ENCODE measurements around the gene SH3PXD2A.

Gene SH3PXD2A

GRCh38 chr10:103680869-103681236, 174.5 kb downstream of the SH3PXD2A start:
- H3K27ac ChIP-seq: no peak overlapping the region
- H3K9me3 ChIP-seq: no peaks in the 10 kb centered on the region
- no peak overlapping the region for H3K4me3 ChIP-seq
- H3K27me3 ChIP-seq: no peaks in the 10 kb centered on the region
- no peak for DNase-seq
- H3K4me1 ChIP-seq: peaks cover 0 to 23% (median 8%) of the 10 kb centered on the region in 4 donors
- intact Hi-C loops (cut with DNase I; ENCODE audit: low total_unique reads): no loop called here
- TF ChIP-seq CTCF (IDR thresholded peaks at IDR 0.05): no peak
- no peaks in the 10 kb centered on the region for H3K36me3 ChIP-seq

DNA sequence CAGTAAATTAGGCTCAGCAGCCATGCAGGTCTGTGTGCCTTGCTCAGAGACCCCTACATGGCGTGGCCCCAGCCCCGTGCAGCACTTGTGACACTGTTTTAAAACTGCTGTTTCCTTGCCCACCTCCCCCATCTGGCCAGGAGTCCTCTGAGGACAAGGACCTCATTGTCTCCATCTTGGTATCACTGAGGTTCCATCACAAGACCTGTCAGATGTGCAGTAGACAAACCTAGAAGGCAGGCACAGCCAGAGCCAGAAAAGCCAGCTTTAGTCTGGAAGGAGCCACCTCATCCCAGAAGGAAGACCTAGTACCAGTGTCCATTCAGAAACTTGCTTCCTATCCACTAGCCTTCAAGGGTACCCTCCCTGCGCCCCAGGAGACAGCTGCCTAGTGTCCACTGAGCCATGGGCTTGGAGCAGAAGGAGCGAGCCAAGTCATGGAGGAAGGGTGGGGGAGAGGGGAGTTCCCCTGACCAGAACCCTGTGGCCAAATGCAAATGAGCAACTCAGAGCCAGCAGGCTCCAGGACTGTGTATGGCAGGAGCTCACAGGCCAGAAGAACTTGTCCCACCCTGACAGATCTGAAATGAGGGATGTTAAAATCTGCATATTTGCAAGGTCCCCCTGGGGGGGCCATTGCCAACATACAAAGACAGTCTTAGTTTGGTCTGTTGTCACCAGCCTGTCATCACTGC, 176.1 kb downstream of the SH3PXD2A start:
- no peak for TF ChIP-seq CTCF (IDR thresholded peaks at IDR 0.05)
- intact Hi-C loops (cut with DNase I; ENCODE audit: low total_unique reads): no loop called here
- no peak for DNase-seq
- Histone ChIP-seq H3K4me3 (no peak overlapping the region), H3K27ac (no peak overlapping the region), H3K36me3 (no peaks in the 10 kb centered on the region), H3K4me1 (peaks cover 0 to 19% (median 7%) of the 10 kb centered on the region in 4 donors), H3K9me3 (no peaks in the 10 kb centered on the region), H3K27me3 (no peaks in the 10 kb centered on the region)

- Histone ChIP-seq H3K36me3 (no peaks in the 10 kb centered on the region), H3K9me3 (no peaks in the 10 kb centered on the region), H3K27me3 (no peaks in the 10 kb centered on the region), H3K4me1 (peaks cover 0 to 19% (median 7%) of the 10 kb centered on the region in 4 donors), H3K4me3 (peak overlapping the region in 1 of 2 donors; percentile 26), H3K27ac (peak overlapping the region; percentile 39 to 62)
- peak; percentile 76 to 87 for DNase-seq
- intact Hi-C loops (cut with DNase I; ENCODE audit: low total_unique reads): no loop called here
- TF ChIP-seq CTCF (IDR thresholded peaks at IDR 0.05): no peak
Observed at GRCh38 chr10:103678178-103678526, 177.2 kb downstream of the SH3PXD2A start.

DNA sequence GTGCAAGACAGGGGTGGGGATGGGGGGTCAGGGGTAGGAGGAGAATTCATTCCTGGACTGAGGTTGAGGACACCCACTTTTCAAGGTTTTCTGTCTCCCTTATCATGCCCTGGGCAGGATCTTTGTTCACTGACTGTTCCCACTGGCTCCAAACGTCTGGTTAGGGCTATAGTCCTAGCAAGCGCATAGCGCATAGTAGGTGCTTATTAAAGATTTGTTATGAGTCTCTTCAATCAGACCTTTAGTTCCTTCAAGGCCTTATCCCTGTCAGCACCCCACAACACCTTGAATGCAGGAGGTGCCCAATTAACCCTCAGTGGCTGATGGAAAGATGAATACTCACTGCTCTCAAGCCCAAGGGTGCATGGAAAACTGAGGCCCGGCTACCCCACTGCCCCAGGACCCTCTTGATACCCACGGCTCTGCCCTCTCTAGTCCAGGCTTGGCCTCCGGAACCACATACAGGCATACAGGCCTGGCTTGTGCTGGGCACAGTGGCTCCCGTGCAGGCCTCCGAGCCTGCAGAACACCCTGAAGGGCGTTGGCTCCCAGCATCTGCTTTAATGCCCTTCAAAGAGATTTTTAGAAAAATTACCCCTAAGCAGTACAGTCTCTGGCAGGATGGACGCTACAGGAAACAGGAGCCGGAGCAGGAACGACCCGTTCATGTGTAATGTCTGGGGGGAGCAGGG, 177.7 kb downstream of the SH3PXD2A start:
- intact Hi-C loops (cut with DNase I; ENCODE audit: low total_unique reads): no loop called here
- Histone ChIP-seq H3K4me3 (peak overlapping the region in 1 of 2 donors; percentile 26), H3K4me1 (peaks cover 0 to 19% (median 7%) of the 10 kb centered on the region in 4 donors)

DNA sequence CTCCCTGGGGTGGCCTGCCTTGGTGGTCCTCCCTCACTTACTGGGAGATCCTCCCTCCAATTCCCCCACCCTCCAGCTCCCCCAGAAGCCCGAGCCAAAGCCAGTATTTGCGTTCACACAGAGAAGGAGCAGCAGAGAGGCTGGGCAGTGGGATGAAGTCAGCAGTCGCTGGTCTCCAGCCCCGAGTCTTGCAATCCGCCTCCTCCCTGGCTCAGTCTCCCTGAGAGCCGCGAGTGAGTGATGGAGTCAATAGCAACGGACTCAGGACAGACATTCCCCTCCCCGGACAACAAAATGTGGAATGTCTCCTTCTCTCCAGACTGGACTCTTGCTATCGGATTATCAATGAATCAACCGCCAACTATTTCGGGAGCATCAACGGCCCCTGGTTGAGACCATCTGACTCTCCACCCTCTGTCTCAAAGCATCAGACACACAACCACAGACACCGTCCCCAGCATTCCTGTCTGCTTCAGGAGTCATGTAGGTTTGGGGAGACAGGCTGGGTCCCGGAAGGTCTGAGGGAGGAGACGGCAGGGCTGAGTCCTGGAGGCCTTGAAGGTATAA, 178.4 kb downstream of the SH3PXD2A start:
- H3K4me1 ChIP-seq: peaks cover 0 to 19% (median 7%) of the 10 kb centered on the region in 4 donors
- no peaks in the 10 kb centered on the region for H3K9me3 ChIP-seq
- peak overlapping the region; percentile 39 to 62 for H3K27ac ChIP-seq
- peak; percentile 82 to 88 for DNase-seq
- H3K27me3 ChIP-seq: no peaks in the 10 kb centered on the region
- intact Hi-C loops (cut with DNase I; ENCODE audit: low total_unique reads): no loop called here
- H3K36me3 ChIP-seq: no peaks in the 10 kb centered on the region
- TF ChIP-seq CTCF (IDR thresholded peaks at IDR 0.05): no peak
- H3K4me3 ChIP-seq: no peak overlapping the region

More for the DNA sequence above, 177.7 kb downstream of the SH3PXD2A start:
- no peak for DNase-seq
- no peak for TF ChIP-seq CTCF (IDR thresholded peaks at IDR 0.05)
- no peaks in the 10 kb centered on the region for H3K9me3 ChIP-seq
- peak overlapping the region; percentile 39 to 62 for H3K27ac ChIP-seq
- H3K36me3 ChIP-seq: no peaks in the 10 kb centered on the region
- H3K27me3 ChIP-seq: no peaks in the 10 kb centered on the region

Measured in tibial artery (tissue), 4 donors.